GM19193 (cell line): ENCODE results near the gene KMO.

Experiments
- POLR2A ChIP-seq: IDR thresholded peaks from 4 replicates; pipeline ENCODE4 v1.6.1; 2011; ENCODE audit not compliant: insufficient read depth, insufficient read length; ENCODE audit errors: extremely low read depth

KMO gene

DNA sequence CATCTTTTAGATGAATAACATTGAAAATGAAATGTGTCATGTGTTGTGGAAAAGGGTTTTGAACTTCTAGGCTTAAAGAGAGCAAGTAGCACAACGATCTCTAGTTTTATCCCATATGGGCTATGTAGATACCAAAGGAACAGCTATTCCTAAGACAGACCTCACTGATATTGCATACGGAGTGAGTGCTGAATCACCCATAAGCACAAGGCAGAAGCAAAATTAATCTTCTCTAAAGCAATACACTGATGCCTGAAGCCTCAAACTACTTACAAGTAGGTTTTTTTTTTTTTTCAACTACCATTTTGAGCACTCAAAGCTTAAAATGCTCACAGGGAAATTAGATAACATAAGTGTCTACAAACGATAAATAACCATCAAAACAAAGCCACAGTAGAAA lies 5.0 kb upstream of the KMO start:
- no peak for TF ChIP-seq POLR2A

GRCh38 chr1:241531195-241532161 lies 700 bp upstream of the KMO start:
- no peak for TF ChIP-seq POLR2A

GRCh38 chr1:241532864-241533263 lies 686 bp downstream of the KMO start:
- peak; percentile 58 for TF ChIP-seq POLR2A

- TF ChIP-seq POLR2A: no peak
These were observed 1.3 kb downstream of the KMO start for GRCh38 chr1:241533326-241534115.

DNA sequence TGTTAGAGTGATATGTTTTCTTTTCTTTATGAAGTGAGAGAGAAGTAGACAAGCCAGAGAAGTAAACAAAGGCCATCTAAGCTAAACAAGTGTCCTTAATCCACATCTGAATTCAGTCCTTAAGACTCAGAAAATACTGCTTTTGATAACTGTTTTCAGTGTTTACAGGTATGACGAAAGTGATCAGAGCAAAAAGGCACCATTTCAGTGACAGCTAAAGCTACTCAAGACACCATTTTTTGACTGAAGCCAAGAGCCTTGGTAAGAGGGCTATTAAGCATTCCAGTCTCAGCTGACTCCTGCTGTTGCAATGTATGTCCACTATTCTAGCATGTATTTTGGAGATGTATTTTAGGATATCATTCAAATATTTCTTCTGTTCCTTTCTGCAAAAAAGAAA lies 4.1 kb downstream of the KMO start:
- TF ChIP-seq POLR2A: no peak

GRCh38 chr1:241536969-241537368 lies 4.8 kb downstream of the KMO start:
- TF ChIP-seq POLR2A: no peak

DNA sequence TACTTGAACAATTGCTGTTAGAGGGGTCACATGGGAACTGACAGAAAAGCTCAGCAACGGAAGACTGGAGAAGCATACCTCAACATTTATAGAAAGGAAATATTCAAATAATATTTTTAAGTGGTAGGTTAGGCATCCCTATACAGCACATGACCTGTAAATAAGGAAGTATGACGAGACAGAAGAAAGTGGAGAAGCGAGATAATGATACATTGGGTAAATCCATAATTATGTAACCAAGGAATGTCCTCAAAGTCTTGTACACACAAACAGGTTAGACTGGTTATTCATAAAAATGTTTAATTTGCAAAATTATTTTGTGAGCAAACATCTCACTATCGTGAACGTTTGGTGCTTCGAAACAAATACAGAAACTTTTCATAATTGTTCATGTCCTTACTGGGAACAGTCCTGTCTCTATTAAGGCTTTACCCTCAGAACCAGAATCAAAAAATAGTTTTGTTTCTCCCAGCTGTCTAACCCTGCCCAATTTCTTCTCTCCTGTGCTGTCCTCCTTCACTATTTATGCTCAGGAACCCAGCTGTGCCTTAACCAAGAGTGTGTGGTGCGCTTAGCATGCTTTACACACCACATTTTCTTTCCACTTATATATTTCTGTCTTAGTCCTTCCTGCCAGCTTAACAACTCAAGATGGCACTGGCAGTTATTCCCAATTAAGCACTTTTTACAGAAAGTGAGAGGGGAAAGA lies 10.2 kb downstream of the KMO start:
- TF ChIP-seq POLR2A: no peak

GRCh38 chr1:241548008-241548407 lies 15.8 kb downstream of the KMO start:
- no peak for TF ChIP-seq POLR2A

DNA sequence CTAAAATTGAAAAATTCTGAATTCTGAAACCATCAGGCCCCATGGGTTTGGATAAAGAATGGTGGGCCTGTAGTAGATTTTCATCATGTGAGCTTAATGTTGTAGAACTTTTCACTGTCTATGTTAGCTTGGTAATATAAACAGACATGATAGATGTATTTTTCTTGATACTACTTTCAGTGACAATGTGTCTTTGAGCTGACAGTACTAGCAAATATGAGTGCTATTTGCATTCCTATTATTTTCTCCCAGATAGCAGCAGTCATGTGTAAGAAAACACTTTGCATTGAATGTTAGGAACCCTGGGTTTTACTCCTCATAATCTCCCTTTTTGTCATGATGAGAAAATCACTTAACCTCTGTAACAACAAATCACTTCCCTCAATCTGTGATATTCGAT lies 18.1 kb downstream of the KMO start:
- TF ChIP-seq POLR2A: no peak

- TF ChIP-seq POLR2A: peak; percentile 36
These were observed 19.8 kb downstream of the KMO start for GRCh38 chr1:241551759-241552638.

DNA sequence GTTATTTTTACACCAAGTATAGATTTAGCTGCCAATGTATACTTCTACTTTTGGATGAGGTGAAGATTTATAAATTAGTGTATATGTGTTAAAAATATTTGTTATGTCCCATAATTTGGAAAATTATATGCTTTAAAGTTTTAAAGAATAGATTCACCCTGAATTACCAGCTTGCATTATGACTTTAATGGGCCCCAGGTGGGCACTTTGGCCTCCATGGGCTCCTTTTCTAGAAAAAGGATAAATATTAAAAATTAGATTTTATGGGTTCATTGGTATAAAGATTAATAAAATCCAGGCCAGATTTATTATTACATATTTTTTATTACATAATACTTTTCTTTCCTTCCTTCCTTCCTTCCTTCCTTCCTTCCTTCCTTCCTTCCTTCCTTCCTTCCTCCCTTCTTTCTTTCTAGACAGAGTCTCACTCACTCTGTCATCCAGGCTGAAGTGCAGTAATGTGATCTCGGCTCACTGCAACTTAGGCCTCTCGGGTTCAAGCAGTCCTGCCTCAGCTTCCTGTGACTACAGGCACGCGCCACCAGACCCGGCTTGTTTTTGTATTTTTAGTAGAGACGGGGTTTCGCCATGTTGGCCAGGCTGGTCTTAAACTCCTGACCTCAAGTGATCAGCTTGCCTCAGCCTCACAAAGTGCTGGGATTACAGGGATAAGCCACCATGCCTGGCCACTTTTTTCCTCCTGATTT lies 21.9 kb downstream of the KMO start:
- no peak for TF ChIP-seq POLR2A

DNA sequence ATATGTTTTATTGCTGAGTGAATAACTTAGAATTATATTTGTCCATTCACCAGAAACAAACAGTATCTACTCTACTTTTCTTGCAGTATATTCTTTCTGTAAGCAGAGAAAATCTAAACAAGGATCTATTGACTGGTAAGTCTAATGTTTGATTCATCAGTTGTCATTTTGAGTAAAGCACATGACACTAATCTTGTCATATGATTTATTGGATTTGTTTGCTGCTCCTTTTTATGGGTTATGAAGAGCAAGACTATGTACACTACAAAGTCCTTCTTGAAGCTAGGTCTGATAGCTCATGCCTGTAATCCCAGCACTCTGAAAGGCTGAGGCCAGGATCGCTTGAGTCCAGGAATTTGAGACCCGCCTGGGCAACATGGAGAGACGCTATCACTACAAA lies 23.3 kb downstream of the KMO start:
- no peak for TF ChIP-seq POLR2A

- no peak for TF ChIP-seq POLR2A
These were observed 24.9 kb downstream of the KMO start for GRCh38 chr1:241557031-241557430.

GRCh38 chr1:241557551-241558193 lies 25.5 kb downstream of the KMO start:
- TF ChIP-seq POLR2A: no peak
